NT2/D1 (cell line): ENCODE measurements around the gene BCKDK.

ENCODE experiments used
- DNase-seq: peaks from one replicate; pipeline ENCODE4 v3.0.0-alpha.2; 2011; ENCODE audit warnings: low read depth, low spot score
- H3K27me3 ChIP-seq: 2 replicates; pipeline ENCODE4 v1.6.0; 2011; ENCODE audit warnings: mild to moderate bottlenecking; ENCODE audit not compliant: insufficient read length, insufficient read depth
- H3K36me3 ChIP-seq: 2 replicates; pipeline ENCODE4 v1.6.1; 2011; ENCODE audit warnings: mild to moderate bottlenecking, low read length, mixed read lengths; ENCODE audit not compliant: insufficient read depth, insufficient read length
- H3K4me1 ChIP-seq: 2 replicates; pipeline ENCODE4 v1.5.1; 2011; ENCODE audit not compliant: insufficient read depth, insufficient read length
- H3K4me3 ChIP-seq: 2 replicates; pipeline ENCODE4 v1.5.1; 2011; ENCODE audit warnings: low read depth; ENCODE audit not compliant: insufficient read length
- H3K9ac ChIP-seq: 2 replicates; pipeline ENCODE4 v1.6.0; 2011; ENCODE audit warnings: low read depth; ENCODE audit not compliant: insufficient read length
- H3K9me3 ChIP-seq: 2 replicates; pipeline ENCODE4 v1.5.1; 2011; ENCODE audit warnings: mild to moderate bottlenecking, low read length; ENCODE audit not compliant: insufficient read depth
- SUZ12 ChIP-seq: IDR thresholded peaks from 2 replicates; pipeline ENCODE4 v1.6.1; 2011; ENCODE audit not compliant: insufficient read length, insufficient read depth; ENCODE audit errors: extremely low read depth
- YY1 ChIP-seq: IDR thresholded peaks from 2 replicates; pipeline ENCODE4 v1.6.1; 2011; ENCODE audit not compliant: insufficient read length, insufficient read depth
- ZNF274 ChIP-seq: IDR thresholded peaks from 2 replicates; pipeline ENCODE4 v1.6.1; 2011; ENCODE audit warnings: mild to moderate bottlenecking, low read depth, low read length

The BCKDK gene

GRCh38 chr16:31108035-31108793 is at the start of gene BCKDK:
Gene BCKDK, plus strand, starts transcription at chr16:31108386. Its CDS starts 838 bp downstream, at chr16:31109224.
- Histone ChIP-seq H3K9ac (peak within 1 kb of the TSS; percentile 92), H3K27me3 (no peaks in the 10 kb centered on the region), H3K9me3 (no peaks in the 10 kb centered on the region; the same call in 1 of the 2 replicates), H3K36me3 (peaks cover 42% of the 10 kb centered on the region), H3K4me1 (peaks cover 3% of the 10 kb centered on the region), H3K4me3 (peak within 1 kb of the TSS; percentile 93)
- TF ChIP-seq YY1 (no peak), SUZ12 (no peak), ZNF274 (no peak)
- DNase-seq: peak; percentile 48

GRCh38 chr16:31061126-31061812 is 46.9 kb upstream of the BCKDK start:
- Histone ChIP-seq H3K36me3 (peaks cover 50% of the 10 kb centered on the region), H3K9ac (no peak overlapping the region), H3K4me1 (no peaks in the 10 kb centered on the region), H3K4me3 (no peak overlapping the region), H3K9me3 (no peaks in the 10 kb centered on the region), H3K27me3 (no peaks in the 10 kb centered on the region)
- TF ChIP-seq YY1 (no peak), SUZ12 (no peak), ZNF274 (no peak)
- DNase-seq: no peak

GRCh38 chr16:31061813-31062440 is 46.3 kb upstream of the BCKDK start:
- Histone ChIP-seq H3K27me3 (no peaks in the 10 kb centered on the region), H3K4me1 (no peaks in the 10 kb centered on the region), H3K36me3 (peaks cover 53% of the 10 kb centered on the region), H3K9ac (no peak overlapping the region), H3K4me3 (no peak overlapping the region), H3K9me3 (no peaks in the 10 kb centered on the region)
- no peak for DNase-seq
- no peak for TF ChIP-seq YY1
- no peak for TF ChIP-seq SUZ12

- no peaks in the 10 kb centered on the region for H3K27me3 ChIP-seq
- H3K4me3 ChIP-seq: no peak overlapping the region
- no peak for DNase-seq
- TF ChIP-seq ZNF274: no peak
- TF ChIP-seq YY1: no peak
- no peak for TF ChIP-seq SUZ12
- peaks cover 54% of the 10 kb centered on the region for H3K36me3 ChIP-seq
- no peak overlapping the region for H3K9ac ChIP-seq
- H3K4me1 ChIP-seq: no peaks in the 10 kb centered on the region
- no peaks in the 10 kb centered on the region for H3K9me3 ChIP-seq
These were observed 44.7 kb upstream of the BCKDK start for GRCh38 chr16:31063495-31063842.

GRCh38 chr16:31063843-31064611 is 44.2 kb upstream of the BCKDK start:
- Histone ChIP-seq H3K4me1 (no peaks in the 10 kb centered on the region), H3K36me3 (peaks cover 54% of the 10 kb centered on the region), H3K27me3 (no peaks in the 10 kb centered on the region), H3K9ac (no peak overlapping the region), H3K9me3 (no peaks in the 10 kb centered on the region), H3K4me3 (no peak overlapping the region)
- DNase-seq: no peak
- TF ChIP-seq YY1 (no peak), ZNF274 (no peak), SUZ12 (no peak)

- DNase-seq: no peak
- Histone ChIP-seq H3K9ac (no peak overlapping the region), H3K4me3 (no peak overlapping the region), H3K9me3 (no peaks in the 10 kb centered on the region), H3K27me3 (no peaks in the 10 kb centered on the region), H3K36me3 (peaks cover 49% of the 10 kb centered on the region), H3K4me1 (no peaks in the 10 kb centered on the region)
- TF ChIP-seq YY1 (no peak), SUZ12 (no peak), ZNF274 (no peak)
These were observed 43.2 kb upstream of the BCKDK start for GRCh38 chr16:31064882-31065461.
